OCI-LY7 (cell line): ENCODE results near the gene WDR48. TPM values are rescaled to one million over a fixed set of nuclear protein-coding genes. Genes with fewer than 3 reads are reported as not detected.

Experiments
- BruUV-seq: library from RNA; stranded (reverse); fragments of 400-500 nt; replicated peaks from 2 replicates; lab custom pipeline; 2021; lab: Mats Ljungman, UMichigan
- CTCF ChIA-PET: fragments of 300-600 bp; sonication (Branson Sonifier 250); formaldehyde crosslinking; loops from one replicate; lab custom pipeline; 2022; ENCODE audit warnings: antibody characterized with exemption; ENCODE audit not compliant: unreplicated experiment; lab: Charles Lee
- POLR2A ChIA-PET: fragments of 300-600 bp; sonication (Branson Sonifier 250); formaldehyde crosslinking; loops from one replicate; lab custom pipeline; 2022; ENCODE audit warnings: antibody characterized with exemption; lab: Charles Lee
- DNase-seq: peaks from one replicate; pipeline ENCODE4 v3.0.0-alpha.2; 2015; ENCODE audit warnings: low spot score
- H2AFZ ChIP-seq: fragments of 200-600 bp; sonication (generic), shearing (Covaris generic); 2 replicates; pipeline ENCODE4 v1.6.1; 2014; ENCODE audit warnings: mild to moderate bottlenecking, antibody characterized with exemption, low read length, moderate library complexity
- H3K27ac ChIP-seq: fragments of 200-600 bp; sonication (generic); 2 replicates; pipeline ENCODE4 v1.5.1; 2014; ENCODE audit warnings: mixed run types, low read depth, mild to moderate bottlenecking, moderate library complexity, low read length, inconsistent platforms; ENCODE audit not compliant: poor library complexity, severe bottlenecking
- H3K36me3 ChIP-seq: fragments of 200-600 bp; sonication (generic); 2 replicates; pipeline ENCODE4 v1.6.1; 2014; ENCODE audit warnings: mild to moderate bottlenecking, antibody characterized with exemption, low read length, moderate library complexity, mixed read lengths; ENCODE audit not compliant: insufficient read depth
- H3K4me1 ChIP-seq: fragments of 200-600 bp; sonication (generic); 2 replicates; pipeline ENCODE4 v1.5.1; 2014; ENCODE audit warnings: mild to moderate bottlenecking, low read length; ENCODE audit not compliant: insufficient read depth, poor library complexity, severe bottlenecking
- H3K4me2 ChIP-seq: fragments of 200-600 bp; sonication (generic); 2 replicates; pipeline ENCODE4 v1.6.1; 2014; ENCODE audit warnings: mild to moderate bottlenecking, low read length
- H3K4me3 ChIP-seq: fragments of 200-600 bp; sonication (generic); 2 replicates; pipeline ENCODE4 v1.5.1; 2014; ENCODE audit warnings: mild to moderate bottlenecking, low read depth, low read length; ENCODE audit not compliant: poor library complexity, severe bottlenecking
- H3K79me2 ChIP-seq: fragments of 200-600 bp; sonication (generic); 2 replicates; pipeline ENCODE4 v1.6.1; 2016; ENCODE audit warnings: low read depth, mild to moderate bottlenecking, low read length, moderate library complexity, mixed read lengths; ENCODE audit not compliant: insufficient read depth
- H3K9me2 ChIP-seq: fragments of 200-600 bp; sonication (generic); 2 replicates; pipeline ENCODE4 v1.6.1; 2016; ENCODE audit warnings: mild to moderate bottlenecking, low read length, mixed read lengths; ENCODE audit not compliant: insufficient read depth
- H3K9me3 ChIP-seq: fragments of 200-600 bp; sonication (generic); 2 replicates; pipeline ENCODE4 v1.6.1; 2014; ENCODE audit warnings: mild to moderate bottlenecking, mixed run types, low read length, mixed read lengths
- H4K20me1 ChIP-seq: fragments of 200-600 bp; sonication (generic); 2 replicates; pipeline ENCODE4 v1.6.1; 2014; ENCODE audit warnings: mild to moderate bottlenecking, antibody characterized with exemption, low read length, moderate library complexity, mixed read lengths; ENCODE audit not compliant: insufficient read depth
- CTCF ChIP-seq: fragments of 200-600 bp; sonication (generic); conservative IDR thresholded peaks from 2 replicates; pipeline ENCODE4 v1.5.1; 2014; ENCODE audit warnings: mild to moderate bottlenecking, antibody characterized with exemption, low read length, moderate library complexity, mixed read lengths
- EZH2phosphoT487 ChIP-seq: fragments of 200-600 bp; sonication (generic); IDR thresholded peaks from 2 replicates; pipeline ENCODE4 v1.6.1; 2018; ENCODE audit warnings: low read depth, borderline replicate concordance, mild to moderate bottlenecking, mixed run types, antibody characterized with exemption, low read length, moderate library complexity, mixed read lengths
- intact Hi-C: fragments of 100-400 bp; cut with micrococcal nuclease; formaldehyde crosslinking; loops from one replicate; pipeline ENCODE4 v1.10.0; 2022; ENCODE audit not compliant: unreplicated experiment
- total RNA-seq, 2 experiments: library from RNA; depleted of rRNA in 1 of 2; stranded (reverse); fragments of >200 nt in 1 of 2; shearing (Covaris generic) in 1 of 2; gene quantifications; 2 replicates each; pipeline ENCODE4 v1.2.3, GENCODE V29; 2014 to 2022

The WDR48 gene
- total RNA-seq, 2 experiments from 2014 or later = 12.3 to 38.4 TPM

- BruUV-seq = no TSS peak
- H3K9me2 ChIP-seq = no peaks in the 10 kb centered on the region
- H3K27ac ChIP-seq = no peak overlapping the region
- H3K4me1 ChIP-seq = no peaks in the 10 kb centered on the region
- H3K4me2 ChIP-seq = no peak overlapping the region
- no peaks in the 10 kb centered on the region for H3K79me2 ChIP-seq
- H3K4me3 ChIP-seq = no peak overlapping the region
- no peak for TF ChIP-seq CTCF
- TF ChIP-seq EZH2phosphoT487 = no peak
- no peak overlapping the region for H2AFZ ChIP-seq
- DNase-seq = no peak
- ChIA-PET POLR2A (interaction anchor here (0.6 to 1.1 kb wide), 3 partner anchors 12 to 386 kb away, joined by 3 read pairs; no protein-coding TSS in a partner anchor), CTCF (no interaction called here)
- H3K9me3 ChIP-seq = no peaks in the 10 kb centered on the region
- intact Hi-C loops = no loop called here
- no peaks in the 10 kb centered on the region for H3K36me3 ChIP-seq
- no peaks in the 10 kb centered on the region for H4K20me1 ChIP-seq
Measured at GRCh38 chr3:39013289-39013688, 38.5 kb upstream of the WDR48 start.

GRCh38 chr3:39013921-39014509, 37.8 kb upstream of the WDR48 start:
- POLR2A ChIA-PET = no interaction called here

GRCh38 chr3:39015418-39015817, 36.4 kb upstream of the WDR48 start:
- BruUV-seq = no TSS peak

More at GRCh38 chr3:39013921-39014509, 37.8 kb upstream of the WDR48 start:
- Histone ChIP-seq H3K27ac (no peak overlapping the region), H3K4me3 (no peak overlapping the region), H4K20me1 (no peaks in the 10 kb centered on the region), H3K4me1 (no peaks in the 10 kb centered on the region), H3K36me3 (no peaks in the 10 kb centered on the region), H3K79me2 (no peaks in the 10 kb centered on the region), H3K4me2 (no peak overlapping the region), H2AFZ (no peak overlapping the region), H3K9me2 (no peaks in the 10 kb centered on the region), H3K9me3 (no peaks in the 10 kb centered on the region)
- CTCF ChIA-PET = no interaction called here
- BruUV-seq = no TSS peak
- no peak for TF ChIP-seq EZH2phosphoT487
- intact Hi-C loops = no loop called here
- no peak for DNase-seq

More at GRCh38 chr3:39015418-39015817, 36.4 kb upstream of the WDR48 start:
- Histone ChIP-seq H3K36me3 (no peaks in the 10 kb centered on the region), H3K4me2 (no peak overlapping the region), H3K4me1 (no peaks in the 10 kb centered on the region), H3K27ac (no peak overlapping the region), H3K9me2 (no peaks in the 10 kb centered on the region), H3K4me3 (no peak overlapping the region), H2AFZ (no peak overlapping the region), H3K9me3 (no peaks in the 10 kb centered on the region), H4K20me1 (no peaks in the 10 kb centered on the region), H3K79me2 (no peaks in the 10 kb centered on the region)
- CTCF ChIA-PET = no interaction called here
- POLR2A ChIA-PET = no interaction called here
- intact Hi-C loops = no loop called here
- no peak for DNase-seq
- TF ChIP-seq EZH2phosphoT487 (no peak), CTCF (no peak)
